KG1 (cell line): ENCODE data around the gene CCDC50.

ENCODE experiments used
- DNase-seq: peaks from one replicate; lab custom pipeline; 2025; lab: John Stamatoyannopoulos, UW

CCDC50 gene

DNA sequence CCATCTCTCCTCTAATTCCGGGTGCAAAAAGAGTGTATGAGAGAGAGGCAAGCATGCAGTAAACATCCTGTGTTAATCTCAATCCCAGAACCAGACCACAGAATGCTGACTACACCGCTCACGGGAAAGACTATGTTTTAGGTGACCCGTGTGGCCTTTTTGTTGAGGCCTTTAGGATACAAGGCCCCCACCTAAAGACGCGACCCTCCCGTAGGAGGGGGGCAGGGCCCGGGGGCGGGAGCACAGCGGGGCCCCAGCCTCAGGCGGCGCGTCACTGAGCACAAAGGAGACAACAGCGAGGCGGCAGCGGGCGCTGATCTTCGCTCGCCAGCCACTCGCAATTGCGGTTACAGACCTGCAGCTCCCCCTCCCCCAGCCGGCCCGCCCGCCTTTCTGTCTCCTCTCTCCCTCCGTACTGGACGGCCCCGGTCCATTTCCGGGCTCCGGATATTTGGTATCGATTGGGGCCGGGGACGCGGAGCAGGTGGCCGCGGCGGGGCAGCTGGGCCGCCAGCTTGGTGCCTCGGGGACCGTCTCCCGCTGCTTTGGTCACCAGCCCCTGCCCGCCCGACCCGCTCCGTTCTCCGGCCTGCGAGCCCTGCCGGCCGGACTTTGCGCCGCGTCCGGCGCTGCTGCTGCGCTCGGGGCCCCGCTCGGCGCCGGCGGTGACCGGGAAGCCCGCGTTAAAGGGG, at the start of gene CCDC50:
TSS of gene CCDC50 (plus strand) at position 433 of the 692 bp plus-strand sequence. CDS start 281 bp downstream, outside the sequence.
- peak; percentile 37 for DNase-seq

DNA sequence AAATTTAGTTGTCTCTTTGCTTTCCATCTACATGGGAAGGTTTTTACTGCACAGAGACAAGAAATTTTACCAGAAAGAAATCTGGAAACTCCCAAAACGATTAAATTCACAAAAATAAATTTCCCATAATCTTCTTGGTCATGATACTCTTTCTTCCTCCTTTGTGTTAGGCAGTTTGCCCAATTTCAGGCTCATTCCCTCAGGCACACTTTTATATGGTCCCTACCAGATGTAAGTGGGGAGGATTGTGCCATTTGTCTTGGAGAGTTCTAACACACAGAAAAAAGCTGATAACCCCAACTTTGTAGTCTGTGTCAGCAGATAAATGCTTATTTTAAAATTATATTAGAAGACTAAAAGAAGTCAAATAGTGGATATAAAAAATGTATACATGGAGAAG, 49.1 kb upstream of the CCDC50 start:
- no peak for DNase-seq

- no peak for DNase-seq
Measured at GRCh38 chr3:191280882-191281281, 48.3 kb upstream of the CCDC50 start.

- no peak for DNase-seq
Measured at GRCh38 chr3:191282251-191283185, 46.7 kb upstream of the CCDC50 start.

GRCh38 chr3:191283400-191283799, 45.8 kb upstream of the CCDC50 start:
- DNase-seq: no peak

DNA sequence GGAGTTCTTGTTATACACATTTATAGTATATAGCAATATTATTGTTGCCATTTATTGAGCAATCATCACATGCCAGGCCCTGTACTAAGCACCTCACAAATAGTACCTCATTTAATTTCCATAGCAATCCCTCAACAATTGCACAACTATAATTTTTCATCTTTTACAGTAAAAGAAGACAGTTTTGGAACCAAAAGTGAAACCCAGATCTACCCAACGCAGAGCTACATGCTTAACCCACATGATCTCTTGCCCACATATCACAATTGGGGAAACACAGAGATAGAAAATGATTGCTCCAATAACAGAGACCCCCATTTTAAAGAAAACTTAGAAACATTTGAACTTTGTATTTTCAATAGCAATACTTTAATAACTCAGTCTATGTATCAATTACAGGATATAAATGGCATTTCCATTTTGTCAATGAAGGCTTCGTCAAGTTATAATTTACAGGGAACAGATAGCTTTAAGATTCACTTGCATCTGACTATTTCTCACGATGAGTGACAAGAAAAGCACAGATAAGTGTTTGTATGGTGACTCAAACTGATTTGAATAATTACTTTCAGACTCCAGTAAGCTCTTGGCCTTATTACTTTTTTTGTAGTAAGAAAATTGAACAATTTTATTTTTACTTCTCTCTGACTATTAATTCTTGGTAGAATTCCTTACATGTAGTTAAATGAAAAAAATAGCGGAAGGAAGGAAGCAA, 38.7 kb upstream of the CCDC50 start:
- DNase-seq: no peak

DNA sequence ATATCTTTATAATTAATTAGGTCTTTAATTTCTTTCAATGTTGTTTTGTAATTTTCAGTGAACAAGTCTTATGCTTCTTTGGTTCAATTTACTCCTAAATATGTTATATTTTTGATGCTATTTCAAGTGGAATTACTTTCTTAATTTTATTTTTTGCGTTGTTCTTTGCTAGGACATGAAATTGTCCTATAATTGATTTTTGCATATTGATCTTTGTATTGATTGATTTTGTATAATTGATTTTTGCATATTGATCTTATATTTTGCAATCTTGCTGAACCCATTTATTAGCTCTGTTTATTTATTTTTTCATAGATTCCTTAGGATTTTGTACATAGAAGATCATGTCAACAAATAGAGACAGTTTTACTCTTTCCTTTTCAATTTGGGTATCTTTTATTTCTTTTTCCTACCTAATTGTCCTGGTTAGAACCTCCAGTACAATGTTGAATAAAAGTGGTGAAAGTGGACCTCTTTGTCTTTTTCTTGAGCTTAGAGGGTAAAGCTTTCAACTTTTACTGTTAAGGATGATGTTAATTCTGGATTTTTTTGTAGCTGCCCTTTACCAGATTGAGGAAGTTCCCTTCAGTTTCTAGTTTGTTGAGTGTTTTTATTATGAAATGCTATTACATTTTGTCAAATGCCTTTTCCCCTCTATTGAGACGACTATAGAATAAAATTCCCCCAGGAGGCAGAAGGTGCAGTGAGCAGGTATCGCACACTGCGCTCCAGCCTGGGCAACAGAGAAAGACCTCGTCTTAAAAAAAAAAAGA, 36.8 kb upstream of the CCDC50 start:
- DNase-seq: no peak

DNA sequence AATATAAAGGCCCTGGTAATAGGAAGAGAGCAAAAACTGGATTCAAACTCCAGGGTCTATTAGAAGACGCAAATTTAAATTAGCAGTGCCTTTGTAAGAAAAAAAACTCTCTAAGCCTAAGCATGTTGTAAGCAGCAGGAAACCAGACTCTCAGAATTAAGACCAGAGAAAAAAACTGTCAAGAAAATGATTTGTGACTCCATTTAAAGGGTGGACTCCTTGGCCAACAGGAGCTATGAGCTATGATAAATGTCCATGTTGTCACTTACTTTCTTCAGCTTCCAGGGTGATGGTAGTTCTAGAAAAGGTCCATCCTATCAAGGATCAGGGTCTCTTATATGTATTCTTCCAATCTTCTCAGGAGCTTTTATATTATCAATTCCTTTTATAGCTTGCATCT, 34.9 kb upstream of the CCDC50 start:
- DNase-seq: no peak

DNA sequence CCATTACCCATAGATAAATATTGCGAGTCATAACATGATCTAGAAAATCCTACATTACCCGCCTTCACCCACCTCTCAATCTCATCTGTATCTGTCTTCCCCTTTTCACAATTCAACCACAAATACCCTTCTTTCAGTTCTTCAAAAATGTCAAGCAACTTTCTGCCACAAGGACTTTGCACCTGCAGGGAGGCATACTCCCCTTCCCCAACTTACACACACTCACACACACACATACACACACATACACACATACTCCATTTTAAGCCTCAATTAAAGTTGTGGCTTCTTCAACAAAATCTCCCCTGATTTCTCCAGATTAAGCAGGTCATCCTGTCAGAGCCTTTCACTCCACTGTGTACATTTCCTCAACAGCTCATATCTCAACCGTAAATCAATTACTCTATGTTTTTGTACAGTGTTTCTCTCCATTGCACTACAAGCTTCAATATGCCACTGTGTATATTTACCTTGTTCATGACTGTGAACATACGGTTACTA, 33.1 kb upstream of the CCDC50 start:
- DNase-seq: no peak

GRCh38 chr3:191298846-191299245, 30.3 kb upstream of the CCDC50 start:
- DNase-seq: no peak

GRCh38 chr3:191300422-191300821, 28.8 kb upstream of the CCDC50 start:
- no peak for DNase-seq

DNA sequence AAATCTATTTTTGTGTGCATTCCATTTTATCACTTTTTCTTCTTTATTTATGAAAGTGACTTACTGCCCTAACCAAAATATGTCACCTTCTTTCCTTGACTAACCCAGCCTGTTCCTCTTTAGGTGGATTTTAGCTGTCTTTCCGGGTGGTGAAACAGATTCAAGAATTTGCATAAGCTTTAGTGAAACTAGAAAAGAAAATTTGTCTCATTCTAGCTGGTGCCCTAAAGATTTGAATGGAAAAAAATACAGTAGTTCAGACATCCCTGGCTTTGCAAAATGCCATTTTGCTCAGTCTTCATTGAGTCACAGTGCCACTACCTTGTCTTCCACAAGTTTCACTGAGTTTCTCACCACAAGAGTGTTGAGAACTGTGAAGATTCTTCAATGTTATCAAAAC, 28.2 kb upstream of the CCDC50 start:
- no peak for DNase-seq

DNA sequence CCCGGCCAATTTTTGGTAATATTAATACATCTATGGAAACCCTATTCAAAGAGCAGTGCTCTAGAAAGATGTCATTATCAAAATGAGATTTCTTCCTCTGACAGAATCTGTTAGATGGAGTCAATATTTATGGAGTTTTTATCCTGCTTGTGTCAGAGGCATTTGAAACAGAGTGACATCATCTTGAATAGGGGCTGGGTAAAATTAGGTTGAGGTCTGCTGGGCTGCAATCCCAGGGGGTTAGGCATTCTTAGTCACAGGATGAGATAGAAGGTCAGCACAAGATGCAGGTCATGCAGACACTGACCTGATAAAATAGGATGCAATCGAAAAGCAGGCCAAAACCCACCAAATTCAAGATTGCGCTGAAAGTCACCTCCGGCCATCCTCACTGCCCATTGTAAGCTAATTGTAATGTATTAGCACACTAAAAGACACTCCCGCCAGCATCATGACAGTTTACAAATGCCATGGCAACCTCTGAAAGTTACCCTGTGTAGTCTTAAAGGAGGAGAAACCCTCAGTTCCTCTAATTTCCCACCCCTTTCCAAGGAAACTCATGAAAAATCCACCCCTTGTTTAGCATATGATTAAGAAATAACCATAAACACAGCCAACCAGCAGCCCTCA, 27.3 kb upstream of the CCDC50 start:
- DNase-seq: no peak

DNA sequence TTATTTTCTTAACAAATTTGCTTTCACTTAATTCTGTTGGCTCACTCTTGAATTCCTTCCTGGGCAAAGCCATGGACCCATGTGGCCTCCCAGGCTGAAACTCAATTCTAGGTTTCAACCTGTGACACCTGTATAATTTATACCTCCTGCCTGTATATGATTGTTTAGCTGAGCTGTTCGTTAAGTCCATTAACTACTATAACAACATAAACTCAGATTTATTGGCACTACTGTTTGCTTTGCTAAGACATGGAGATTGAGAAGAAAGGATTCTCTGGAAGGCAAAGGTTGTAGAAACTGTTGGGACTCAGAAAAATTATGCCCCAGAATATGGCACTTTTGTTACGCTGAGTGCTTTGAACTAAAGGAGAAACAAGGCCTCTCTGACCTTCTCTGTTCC, 26.7 kb upstream of the CCDC50 start:
- no peak for DNase-seq

DNA sequence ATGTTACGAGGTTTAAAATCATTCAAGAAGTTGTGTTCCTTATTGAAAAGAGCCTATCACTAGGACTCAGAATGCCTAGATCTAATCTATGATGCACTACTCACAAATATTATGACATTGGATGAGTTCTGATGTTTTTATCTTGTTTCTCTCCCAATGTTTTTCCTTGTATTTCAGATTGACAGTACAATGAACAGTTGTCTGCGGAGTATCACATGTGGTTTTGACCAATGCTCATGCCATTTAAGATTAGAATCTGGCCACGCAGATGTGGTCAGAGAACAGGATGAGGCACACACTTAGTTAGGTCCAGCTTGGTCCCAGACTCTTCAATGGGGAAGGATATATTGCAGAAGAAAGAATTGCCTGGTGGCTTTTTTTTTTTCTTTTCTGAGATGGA, 25.6 kb upstream of the CCDC50 start:
- no peak for DNase-seq

GRCh38 chr3:191306428-191306827, 22.8 kb upstream of the CCDC50 start:
- DNase-seq: no peak

- no peak for DNase-seq
Measured at GRCh38 chr3:191307341-191307740, 21.9 kb upstream of the CCDC50 start.

- no peak for DNase-seq
Measured at GRCh38 chr3:191313296-191313695, 15.9 kb upstream of the CCDC50 start.

DNA sequence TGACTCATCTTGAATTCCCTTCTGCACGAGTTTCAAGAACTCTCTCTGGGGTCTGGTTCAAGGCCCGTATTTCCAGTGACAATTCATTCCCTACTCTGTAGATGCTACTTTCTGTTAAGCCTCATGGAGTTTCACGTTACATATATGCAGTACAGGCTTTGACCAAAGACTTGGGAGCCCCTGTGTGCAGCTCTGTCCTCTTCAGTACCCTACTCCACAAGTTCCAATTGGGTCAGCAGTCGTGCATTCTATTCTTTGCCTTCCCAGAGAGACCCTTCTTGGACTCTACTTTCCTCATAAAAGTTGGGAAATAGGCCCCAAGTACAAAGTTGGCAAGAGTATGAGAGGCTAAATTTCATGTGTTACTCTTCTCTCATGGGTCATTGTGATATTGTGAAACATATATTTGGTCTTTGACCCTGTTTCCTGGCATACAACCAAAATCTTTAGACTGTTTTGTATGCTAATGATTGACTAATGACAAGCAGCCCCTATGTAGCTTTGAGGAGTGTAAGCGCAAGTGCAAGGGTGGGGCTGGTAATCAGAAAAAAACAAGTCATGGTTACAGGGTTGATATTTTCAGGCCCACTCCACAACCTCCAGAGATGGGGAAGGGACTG, 15.0 kb upstream of the CCDC50 start:
- no peak for DNase-seq

GRCh38 chr3:191316876-191317603, 12.2 kb upstream of the CCDC50 start:
- DNase-seq: no peak
